SU-DHL-6 (cell line): Measurements from ENCODE around the gene SLCO3A1.
"Not testable (repeated sequence)": the region's sequence is repeated elsewhere in the genome, so short reads cannot be mapped to it uniquely, and the experiment has no call there.

ENCODE experiments used
- H2AFZ ChIP-seq: fragments of 200-600 bp; sonication (generic); 2 replicates; pipeline ENCODE4 v1.6.1; 2014; ENCODE audit warnings: low read depth, mild to moderate bottlenecking, moderate library complexity, mixed read lengths, antibody characterized with exemption, low read length; ENCODE audit not compliant: severe bottlenecking
- H3F3A ChIP-seq: fragments of 200-600 bp; shearing (Covaris generic); 2 replicates; pipeline ENCODE4 v1.6.0; 2016; ENCODE audit warnings: antibody characterized with exemption, mild to moderate bottlenecking; ENCODE audit not compliant: insufficient read depth
- H3K27ac ChIP-seq: fragments of 200-600 bp; sonication (generic); 2 replicates; pipeline ENCODE4 v1.5.1; 2016; ENCODE audit warnings: low read depth, mild to moderate bottlenecking, low read length, moderate library complexity, mixed read lengths
- H3K27me3 ChIP-seq: fragments of 200-600 bp; sonication (generic), shearing (Covaris generic); 2 replicates; pipeline ENCODE4 v1.6.0; 2014; ENCODE audit warnings: mild to moderate bottlenecking, low read length
- H3K36me3 ChIP-seq: fragments of 200-600 bp; sonication (generic); 2 replicates; pipeline ENCODE4 v1.6.1; 2014; ENCODE audit warnings: mild to moderate bottlenecking, low read length, mixed read lengths
- H3K4me2 ChIP-seq: fragments of 300-600, 200-600 bp; shearing (Covaris generic), sonication (generic); 2 replicates; pipeline ENCODE4 v1.6.0; 2014; ENCODE audit warnings: low read length, low read depth, mild to moderate bottlenecking; ENCODE audit not compliant: poor library complexity, severe bottlenecking
- H3K4me3 ChIP-seq: fragments of 200-600 bp; sonication (generic); 2 replicates; pipeline ENCODE4 v1.5.1; 2014; ENCODE audit warnings: antibody characterized with exemption, low read length, mild to moderate bottlenecking, mixed read lengths; ENCODE audit not compliant: insufficient read depth, poor library complexity, severe bottlenecking
- H3K79me2 ChIP-seq: fragments of 200-600 bp; sonication (generic); 2 replicates; pipeline ENCODE4 v1.6.1; 2014; ENCODE audit warnings: mild to moderate bottlenecking, low read length, moderate library complexity; ENCODE audit not compliant: insufficient read depth
- H3K9ac ChIP-seq: fragments of 200-600 bp; sonication (generic); 2 replicates; pipeline ENCODE4 v1.7.0; 2014; ENCODE audit warnings: mild to moderate bottlenecking, low read length
- H3K9me2 ChIP-seq: fragments of 200-600 bp; sonication (generic); replicated peaks from 2 replicates; pipeline ENCODE4 v1.6.1; 2014; ENCODE audit warnings: low read length; ENCODE audit not compliant: insufficient read depth
- H3K9me3 ChIP-seq: fragments of 200-600 bp; sonication (generic); 2 replicates; pipeline ENCODE4 v1.6.1; 2014; ENCODE audit warnings: low read length, mixed read lengths; ENCODE audit not compliant: insufficient read depth
- H4K20me1 ChIP-seq: fragments of 200-600 bp; sonication (generic); 2 replicates; pipeline ENCODE4 v1.6.1; 2014; ENCODE audit warnings: low read depth, mild to moderate bottlenecking, antibody characterized with exemption, low read length, moderate library complexity, mixed read lengths
- EZH2phosphoT487 ChIP-seq: fragments of 200-600 bp; sonication (generic), shearing (Covaris generic); conservative IDR thresholded peaks from 2 replicates; pipeline ENCODE4 v1.6.1; 2018; ENCODE audit warnings: mild to moderate bottlenecking, antibody characterized with exemption, low read length, moderate library complexity, mixed read lengths
- TF ChIP-seq, protein P1 (sequence below): fragments of 200-600 bp; sonication (generic); IDR thresholded peaks from one replicate; pipeline ENCODE4 v1.5.1; 2017; ENCODE audit warnings: antibody characterized with exemption, mild to moderate bottlenecking, low read length, moderate library complexity; ENCODE audit not compliant: insufficient read depth, poor library complexity, severe bottlenecking

Gene SLCO3A1

DNA sequence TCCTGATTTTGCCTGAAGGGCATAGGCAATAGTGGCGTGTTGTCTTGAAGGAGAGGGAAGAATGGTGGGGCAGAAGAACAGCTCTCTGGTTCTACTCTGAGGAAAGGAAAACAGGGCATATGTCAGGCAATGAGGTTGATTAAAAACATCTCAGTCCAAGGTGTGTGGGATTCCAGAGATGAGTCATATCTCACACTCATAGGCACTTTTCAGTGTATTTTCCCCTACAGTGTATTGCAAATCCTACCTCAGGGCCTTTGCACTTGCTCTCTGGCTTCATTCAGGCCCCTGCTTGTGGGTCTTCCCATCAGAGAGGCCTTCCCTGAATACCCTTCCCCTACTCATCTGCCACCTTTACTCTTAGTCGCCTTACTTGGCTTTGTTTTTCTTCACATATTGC lies 107.8 kb downstream of the SLCO3A1 start:
- Histone ChIP-seq H3K9me2 (no peaks in the 10 kb centered on the region), H3F3A (no peaks in the 10 kb centered on the region), H3K27me3 (no peaks in the 10 kb centered on the region), H3K4me3 (no peak overlapping the region), H3K79me2 (no peaks in the 10 kb centered on the region), H4K20me1 (no peaks in the 10 kb centered on the region), H3K4me2 (no peak overlapping the region), H3K36me3 (no peaks in the 10 kb centered on the region), H3K9ac (no peak overlapping the region), H3K27ac (no peak overlapping the region), H2AFZ (no peak overlapping the region), H3K9me3 (no peaks in the 10 kb centered on the region)
- TF ChIP-seq, protein P1, sequence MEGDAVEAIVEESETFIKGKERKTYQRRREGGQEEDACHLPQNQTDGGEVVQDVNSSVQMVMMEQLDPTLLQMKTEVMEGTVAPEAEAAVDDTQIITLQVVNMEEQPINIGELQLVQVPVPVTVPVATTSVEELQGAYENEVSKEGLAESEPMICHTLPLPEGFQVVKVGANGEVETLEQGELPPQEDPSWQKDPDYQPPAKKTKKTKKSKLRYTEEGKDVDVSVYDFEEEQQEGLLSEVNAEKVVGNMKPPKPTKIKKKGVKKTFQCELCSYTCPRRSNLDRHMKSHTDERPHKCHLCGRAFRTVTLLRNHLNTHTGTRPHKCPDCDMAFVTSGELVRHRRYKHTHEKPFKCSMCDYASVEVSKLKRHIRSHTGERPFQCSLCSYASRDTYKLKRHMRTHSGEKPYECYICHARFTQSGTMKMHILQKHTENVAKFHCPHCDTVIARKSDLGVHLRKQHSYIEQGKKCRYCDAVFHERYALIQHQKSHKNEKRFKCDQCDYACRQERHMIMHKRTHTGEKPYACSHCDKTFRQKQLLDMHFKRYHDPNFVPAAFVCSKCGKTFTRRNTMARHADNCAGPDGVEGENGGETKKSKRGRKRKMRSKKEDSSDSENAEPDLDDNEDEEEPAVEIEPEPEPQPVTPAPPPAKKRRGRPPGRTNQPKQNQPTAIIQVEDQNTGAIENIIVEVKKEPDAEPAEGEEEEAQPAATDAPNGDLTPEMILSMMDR = no peak
- no peak for TF ChIP-seq EZH2phosphoT487

DNA sequence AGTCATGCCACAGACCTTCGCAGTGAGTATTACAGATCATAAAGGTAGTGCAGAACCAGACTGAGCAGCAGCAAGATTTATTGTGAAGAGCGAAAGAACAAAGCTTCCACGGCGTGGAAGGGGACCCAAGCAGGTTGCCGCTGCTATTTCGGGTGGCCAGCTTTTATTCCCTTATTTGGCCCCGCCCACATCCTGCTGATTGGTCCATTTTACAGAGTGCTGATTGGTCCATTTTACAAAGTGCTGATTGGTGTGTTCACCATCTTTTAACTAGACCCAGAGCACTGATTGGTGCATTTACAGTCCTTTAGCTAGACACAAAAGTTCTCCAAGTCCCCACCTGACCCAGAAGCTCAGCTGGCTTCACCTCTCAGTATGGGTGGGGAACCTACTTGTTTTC lies 110.2 kb downstream of the SLCO3A1 start:
- H4K20me1 ChIP-seq, H3K9me3 ChIP-seq, H2AFZ ChIP-seq, H3K4me3 ChIP-seq, H3K27ac ChIP-seq, H3K27me3 ChIP-seq, H3K9ac ChIP-seq, H3F3A ChIP-seq, H3K9me2 ChIP-seq, H3K79me2 ChIP-seq, H3K36me3 ChIP-seq, H3K4me2 ChIP-seq: not testable (repeated sequence)

DNA sequence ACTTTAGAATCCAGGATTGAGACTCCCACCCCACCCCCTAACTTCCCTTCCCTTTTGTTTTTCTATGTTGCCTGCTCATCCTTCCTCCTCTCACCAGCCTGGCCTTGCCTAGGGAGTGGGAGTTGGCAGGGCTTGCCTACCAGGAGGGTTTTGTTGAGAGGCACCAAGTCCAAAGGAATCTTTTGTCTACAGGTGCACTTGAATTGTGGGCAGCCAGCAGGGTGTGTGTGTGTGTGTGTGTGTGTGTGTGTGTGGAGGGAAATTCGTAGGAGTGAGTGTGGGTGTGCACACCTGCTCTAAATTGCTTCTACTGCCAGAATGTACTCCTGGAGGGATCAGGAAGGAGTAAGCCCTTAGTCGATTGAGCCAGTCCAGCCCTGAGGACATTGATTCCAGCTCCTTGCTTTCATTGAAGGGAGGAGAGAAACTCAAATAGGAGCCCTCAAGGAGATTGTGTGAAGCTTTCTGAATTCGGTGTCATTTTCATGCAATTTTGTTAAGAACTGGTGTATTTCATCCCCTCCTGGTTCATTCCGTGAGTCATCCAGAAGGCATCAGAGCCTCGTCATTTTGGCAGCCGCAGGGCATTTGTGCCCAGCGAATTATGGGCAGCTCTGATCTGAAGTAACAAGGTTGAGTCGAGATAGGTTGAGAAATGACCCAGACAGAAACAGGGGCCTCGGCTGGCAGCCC lies 112.1 kb downstream of the SLCO3A1 start:
- no peaks in the 10 kb centered on the region for H3F3A ChIP-seq
- no peak overlapping the region for H3K9ac ChIP-seq
- H2AFZ ChIP-seq = no peak overlapping the region
- H3K27me3 ChIP-seq = no peaks in the 10 kb centered on the region
- no peaks in the 10 kb centered on the region for H3K79me2 ChIP-seq
- H3K4me2 ChIP-seq = no peak overlapping the region
- H4K20me1 ChIP-seq = peaks cover 5% of the 10 kb centered on the region; the same call in 1 of the 2 replicates
- H3K4me3 ChIP-seq = no peak overlapping the region
- H3K9me3 ChIP-seq = no peaks in the 10 kb centered on the region
- no peaks in the 10 kb centered on the region for H3K9me2 ChIP-seq
- H3K27ac ChIP-seq = no peak overlapping the region
- H3K36me3 ChIP-seq = no peaks in the 10 kb centered on the region
- TF ChIP-seq, protein P1 = no peak
- no peak for TF ChIP-seq EZH2phosphoT487

DNA sequence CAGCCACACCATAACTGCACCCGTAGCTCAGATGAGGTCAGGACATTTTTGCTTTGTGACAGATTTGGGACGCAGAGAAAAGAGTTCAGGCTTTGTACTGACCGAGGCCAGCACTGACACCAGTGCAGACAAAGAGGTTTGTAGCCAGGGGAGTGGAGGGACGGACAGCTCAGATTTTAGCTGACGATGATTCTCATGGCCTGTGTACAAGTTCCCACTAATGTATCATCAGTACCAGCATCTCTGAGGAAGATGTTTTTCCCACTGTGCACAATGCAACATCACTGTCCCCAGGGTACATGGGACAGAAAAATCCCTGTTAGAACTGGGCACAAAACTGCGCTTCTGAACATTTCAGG lies 112.7 kb downstream of the SLCO3A1 start:
- Histone ChIP-seq H3K79me2 (no peaks in the 10 kb centered on the region), H3K9me3 (no peaks in the 10 kb centered on the region), H2AFZ (no peak overlapping the region), H3K27ac (no peak overlapping the region), H3F3A (no peaks in the 10 kb centered on the region), H3K4me2 (no peak overlapping the region), H3K9ac (no peak overlapping the region), H4K20me1 (peaks cover 5% of the 10 kb centered on the region; the same call in 1 of the 2 replicates), H3K9me2 (no peaks in the 10 kb centered on the region), H3K4me3 (no peak overlapping the region), H3K36me3 (no peaks in the 10 kb centered on the region), H3K27me3 (no peaks in the 10 kb centered on the region)
- TF ChIP-seq, protein P1 = no peak
- TF ChIP-seq EZH2phosphoT487 = no peak
